NCI-H748 treated with DMSO at 0.1 percent for 48 hours (cell line): Measurements from ENCODE around the gene RAD18.

ENCODE experiments used
- DNase-seq: peaks from one replicate; lab custom pipeline; 2025; lab: John Stamatoyannopoulos, UW

Gene RAD18

GRCh38 chr3:8963137-8963853 lies at the start of gene RAD18:
TSS of gene RAD18 (minus strand) at chr3:8963472. CDS start at chr3:8963385, 87 bp downstream.
- DNase-seq, result peak; percentile 82

GRCh38 chr3:9012521-9012920 lies 49.2 kb upstream of the RAD18 start:
- DNase-seq, result no peak

GRCh38 chr3:9009976-9010545 lies 46.8 kb upstream of the RAD18 start:
- DNase-seq, result no peak

- no peak for DNase-seq
These were observed 45.4 kb upstream of the RAD18 start for GRCh38 chr3:9008550-9009255.

GRCh38 chr3:9007928-9008327 lies 44.7 kb upstream of the RAD18 start:
- no peak for DNase-seq

- no peak for DNase-seq
These were observed 43.9 kb upstream of the RAD18 start for GRCh38 chr3:9007213-9007612.

- no peak for DNase-seq
These were observed 36.8 kb upstream of the RAD18 start for GRCh38 chr3:9000041-9000440.

- no peak for DNase-seq
These were observed 33.9 kb upstream of the RAD18 start for GRCh38 chr3:8997151-8997550.

GRCh38 chr3:8996681-8997121 lies 33.4 kb upstream of the RAD18 start:
- no peak for DNase-seq

- no peak for DNase-seq
These were observed 32.9 kb upstream of the RAD18 start for GRCh38 chr3:8996216-8996615.

- no peak for DNase-seq
These were observed 31.0 kb upstream of the RAD18 start for GRCh38 chr3:8994226-8994625.

- no peak for DNase-seq
These were observed 30.1 kb upstream of the RAD18 start for GRCh38 chr3:8993331-8993730.

- DNase-seq, result no peak
These were observed 29.6 kb upstream of the RAD18 start for GRCh38 chr3:8992854-8993253.

GRCh38 chr3:8992199-8992598 lies 28.9 kb upstream of the RAD18 start:
- DNase-seq, result no peak

GRCh38 chr3:8990266-8991215 lies 27.3 kb upstream of the RAD18 start:
- no peak for DNase-seq

- DNase-seq, result no peak
These were observed 25.7 kb upstream of the RAD18 start for GRCh38 chr3:8988791-8989558.

- DNase-seq, result no peak
These were observed 25.0 kb upstream of the RAD18 start for GRCh38 chr3:8988384-8988655.

GRCh38 chr3:8987645-8988383 lies 24.5 kb upstream of the RAD18 start:
- DNase-seq, result peak; percentile 17

- no peak for DNase-seq
These were observed 24.0 kb upstream of the RAD18 start for GRCh38 chr3:8987226-8987625.

GRCh38 chr3:8986741-8987140 lies 23.5 kb upstream of the RAD18 start:
- no peak for DNase-seq

- DNase-seq, result no peak
These were observed 22.6 kb upstream of the RAD18 start for GRCh38 chr3:8985876-8986275.
